GM20431 (cell line): ENCODE data around the gene SVIL.

Experiments
- in situ Hi-C: fragments of 300-500 bp; cut with MseI, MboI; formaldehyde crosslinking; loops from one replicate; pipeline ENCODE4 v1.15.0; 2020; ENCODE audit warnings: low sequenced_read_pairs; ENCODE audit not compliant: unreplicated experiment

Gene SVIL, protein sequence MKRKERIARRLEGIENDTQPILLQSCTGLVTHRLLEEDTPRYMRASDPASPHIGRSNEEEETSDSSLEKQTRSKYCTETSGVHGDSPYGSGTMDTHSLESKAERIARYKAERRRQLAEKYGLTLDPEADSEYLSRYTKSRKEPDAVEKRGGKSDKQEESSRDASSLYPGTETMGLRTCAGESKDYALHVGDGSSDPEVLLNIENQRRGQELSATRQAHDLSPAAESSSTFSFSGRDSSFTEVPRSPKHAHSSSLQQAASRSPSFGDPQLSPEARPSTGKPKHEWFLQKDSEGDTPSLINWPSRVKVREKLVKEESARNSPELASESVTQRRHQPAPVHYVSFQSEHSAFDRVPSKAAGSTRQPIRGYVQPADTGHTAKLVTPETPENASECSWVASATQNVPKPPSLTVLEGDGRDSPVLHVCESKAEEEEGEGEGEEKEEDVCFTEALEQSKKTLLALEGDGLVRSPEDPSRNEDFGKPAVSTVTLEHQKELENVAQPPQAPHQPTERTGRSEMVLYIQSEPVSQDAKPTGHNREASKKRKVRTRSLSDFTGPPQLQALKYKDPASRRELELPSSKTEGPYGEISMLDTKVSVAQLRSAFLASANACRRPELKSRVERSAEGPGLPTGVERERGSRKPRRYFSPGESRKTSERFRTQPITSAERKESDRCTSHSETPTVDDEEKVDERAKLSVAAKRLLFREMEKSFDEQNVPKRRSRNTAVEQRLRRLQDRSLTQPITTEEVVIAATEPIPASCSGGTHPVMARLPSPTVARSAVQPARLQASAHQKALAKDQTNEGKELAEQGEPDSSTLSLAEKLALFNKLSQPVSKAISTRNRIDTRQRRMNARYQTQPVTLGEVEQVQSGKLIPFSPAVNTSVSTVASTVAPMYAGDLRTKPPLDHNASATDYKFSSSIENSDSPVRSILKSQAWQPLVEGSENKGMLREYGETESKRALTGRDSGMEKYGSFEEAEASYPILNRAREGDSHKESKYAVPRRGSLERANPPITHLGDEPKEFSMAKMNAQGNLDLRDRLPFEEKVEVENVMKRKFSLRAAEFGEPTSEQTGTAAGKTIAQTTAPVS (N-terminal part only)

DNA sequence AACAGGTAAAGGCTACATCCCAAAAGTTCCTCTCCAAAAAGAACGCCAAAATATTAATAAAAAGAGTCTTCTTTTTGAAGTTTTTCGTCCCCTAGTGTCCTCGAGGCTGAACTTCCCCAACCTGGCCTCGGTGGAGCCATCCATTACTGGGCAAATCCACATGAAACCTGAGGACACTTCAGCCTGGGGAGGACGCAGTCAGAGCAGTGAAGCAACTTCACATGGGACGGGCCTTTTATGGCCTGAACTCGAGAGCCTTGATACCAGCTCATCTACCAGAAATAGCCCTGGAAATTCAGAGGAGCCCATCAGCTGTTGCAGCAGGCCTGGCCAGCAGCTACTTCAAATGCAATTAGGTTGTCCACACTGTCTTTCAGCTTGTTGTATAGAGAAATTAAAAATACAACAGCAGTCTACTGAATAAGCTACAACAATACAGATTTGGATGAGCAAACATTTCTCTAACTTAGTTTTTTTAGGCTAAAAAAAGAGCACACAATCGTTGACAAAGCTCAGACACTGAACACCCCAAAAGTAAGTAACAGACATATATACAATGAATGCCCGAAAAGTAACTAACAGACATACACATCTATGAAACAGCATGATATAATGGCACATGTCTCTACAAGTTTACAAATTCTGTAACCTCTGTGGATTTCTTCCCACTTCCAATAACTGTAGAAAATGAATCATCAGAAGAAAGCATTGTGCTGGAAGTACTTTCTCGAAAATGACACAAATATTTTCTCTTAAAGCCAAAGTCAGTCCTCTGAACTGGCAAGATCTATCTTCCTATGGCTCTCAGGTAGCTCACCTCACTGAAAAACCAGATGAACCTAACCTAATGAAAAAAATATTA is at the start of gene SVIL:
TSS of gene SVIL (minus strand) at position 208 of the 862 bp plus-strand sequence. CDS start 79,913 bp downstream, outside the sequence.
- in situ Hi-C loops = no loop called here

GRCh38 chr10:29681676-29682448 is 47.1 kb upstream of the SVIL start:
- in situ Hi-C loops = no loop called here

DNA sequence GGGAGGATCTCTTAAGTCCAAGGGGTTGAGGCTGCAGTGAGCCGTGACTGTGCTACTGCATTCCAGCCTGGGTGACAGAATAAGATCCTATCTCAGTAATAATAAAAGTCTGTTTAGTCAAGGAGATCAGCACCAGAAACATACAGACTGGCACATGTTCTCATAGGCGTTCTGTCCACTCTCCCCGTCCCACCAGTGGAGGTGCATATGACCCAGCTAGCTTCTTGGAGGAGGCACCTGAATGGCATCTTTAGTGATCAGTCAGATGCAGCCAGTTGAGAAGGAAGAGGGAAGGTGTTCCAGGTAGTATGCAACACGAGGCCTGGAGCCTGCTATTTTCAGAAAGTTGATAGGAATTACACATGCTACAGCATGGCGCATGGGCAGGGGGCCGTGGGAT is 45.3 kb upstream of the SVIL start:
- in situ Hi-C loops = no loop called here

DNA sequence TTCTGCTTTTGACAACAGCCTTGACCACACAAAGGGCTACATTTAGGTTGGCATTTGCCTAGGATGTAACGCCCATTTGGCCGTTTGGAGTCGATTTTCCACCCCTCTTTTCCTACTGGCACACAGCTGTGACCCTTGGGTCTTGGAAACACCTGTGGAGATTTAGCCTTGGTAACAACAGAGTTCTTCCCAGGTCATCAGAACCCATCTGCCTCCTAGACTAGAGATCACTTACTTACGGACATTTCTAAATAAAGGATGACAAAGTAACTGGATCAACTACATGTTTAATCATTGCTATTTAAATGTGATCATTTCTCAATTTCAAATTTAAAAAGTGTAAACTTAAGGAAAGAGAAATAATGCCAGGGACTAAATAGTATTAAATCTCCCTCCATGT is 42.0 kb upstream of the SVIL start:
- in situ Hi-C loops = no loop called here

- in situ Hi-C loops = no loop called here
These were observed 41.2 kb upstream of the SVIL start for GRCh38 chr10:29675984-29676383.

- in situ Hi-C loops = no loop called here
These were observed 37.2 kb upstream of the SVIL start for GRCh38 chr10:29671968-29672367.

DNA sequence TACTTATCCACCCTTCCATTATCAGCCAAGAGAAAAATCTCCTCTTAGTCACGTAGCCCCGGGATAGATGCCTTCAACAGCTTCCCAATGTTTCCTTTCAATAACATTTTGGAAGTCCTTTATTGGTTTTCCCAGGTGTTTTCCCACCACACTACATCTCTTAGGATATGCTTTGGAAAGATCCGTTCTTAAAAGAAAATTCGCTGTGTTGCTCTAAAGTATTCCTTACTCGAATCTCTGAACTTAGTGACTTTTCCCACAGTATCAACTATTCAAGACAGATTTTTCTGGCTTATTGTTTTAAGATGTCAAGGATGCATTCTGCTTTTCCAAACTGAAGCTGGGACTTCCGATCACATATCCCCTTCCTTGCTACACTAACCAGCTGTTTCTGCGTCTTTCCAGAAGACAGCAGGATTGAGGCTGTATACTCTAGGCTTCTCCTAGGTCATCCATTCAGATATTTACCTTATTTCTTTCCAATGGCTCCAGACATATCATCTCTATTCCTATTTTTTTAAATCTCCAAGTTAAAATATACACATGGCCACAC is 36.5 kb upstream of the SVIL start:
- in situ Hi-C loops = no loop called here

DNA sequence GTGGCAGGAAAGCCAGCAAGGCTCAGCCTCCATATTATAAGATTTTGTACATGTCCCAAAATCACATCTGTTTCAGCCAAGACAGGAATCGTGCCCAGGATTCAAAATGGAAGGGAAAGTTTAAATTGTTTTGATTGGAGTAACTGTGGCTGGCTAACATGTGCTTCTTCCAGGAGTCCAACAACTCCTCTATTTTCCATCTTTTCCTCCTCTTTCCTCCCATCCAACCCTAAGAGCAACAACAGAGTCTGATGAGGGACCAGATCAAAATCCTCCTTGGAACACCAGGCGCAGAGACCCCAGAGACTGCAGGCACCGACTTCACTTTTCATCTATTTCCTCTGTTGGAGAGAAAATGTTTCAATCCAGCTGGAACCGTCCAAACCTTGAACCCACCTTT is 36.0 kb upstream of the SVIL start:
- in situ Hi-C loops = no loop called here

GRCh38 chr10:29669149-29669548 is 34.4 kb upstream of the SVIL start:
- in situ Hi-C loops = no loop called here

DNA sequence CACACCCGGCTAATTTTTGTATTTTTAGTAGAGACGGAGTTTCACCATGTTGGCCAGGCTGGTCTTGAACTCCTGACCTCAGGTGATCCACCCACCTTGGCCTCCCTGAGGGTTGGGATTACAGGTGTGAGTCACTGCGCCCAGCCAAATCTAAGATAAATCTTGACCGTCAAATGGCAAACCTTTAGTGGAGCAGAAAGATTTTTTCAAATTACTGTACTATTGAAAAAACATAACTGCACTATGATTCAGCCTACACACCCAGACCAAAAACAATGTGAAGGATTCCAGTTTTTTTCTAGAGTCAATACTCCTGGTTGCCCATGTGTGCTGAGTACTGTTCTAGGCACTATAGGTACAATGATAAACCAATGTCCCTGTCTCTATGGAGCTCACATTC is 33.9 kb upstream of the SVIL start:
- in situ Hi-C loops = no loop called here

DNA sequence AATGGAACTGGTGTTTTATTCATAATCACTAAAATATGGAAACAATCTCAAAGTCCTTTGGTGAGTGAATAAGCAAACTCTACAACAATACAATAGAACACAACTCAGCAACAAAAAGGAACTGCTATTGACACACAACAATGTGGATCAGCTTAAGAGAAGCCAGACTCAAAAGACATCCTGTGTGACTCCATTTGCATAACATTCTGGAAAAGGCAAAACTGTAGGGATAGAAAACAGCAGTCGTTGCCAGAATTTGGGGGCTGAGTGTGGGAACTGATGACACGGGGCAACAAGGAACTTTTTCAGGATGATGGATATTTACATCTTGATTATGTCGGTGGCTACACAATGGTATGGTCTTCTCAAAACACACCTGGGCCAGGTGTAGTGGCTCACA is 32.4 kb upstream of the SVIL start:
- in situ Hi-C loops = no loop called here

GRCh38 chr10:29666201-29666600 is 31.4 kb upstream of the SVIL start:
- in situ Hi-C loops = no loop called here

- in situ Hi-C loops = no loop called here
These were observed 28.9 kb upstream of the SVIL start for GRCh38 chr10:29663718-29664117.

DNA sequence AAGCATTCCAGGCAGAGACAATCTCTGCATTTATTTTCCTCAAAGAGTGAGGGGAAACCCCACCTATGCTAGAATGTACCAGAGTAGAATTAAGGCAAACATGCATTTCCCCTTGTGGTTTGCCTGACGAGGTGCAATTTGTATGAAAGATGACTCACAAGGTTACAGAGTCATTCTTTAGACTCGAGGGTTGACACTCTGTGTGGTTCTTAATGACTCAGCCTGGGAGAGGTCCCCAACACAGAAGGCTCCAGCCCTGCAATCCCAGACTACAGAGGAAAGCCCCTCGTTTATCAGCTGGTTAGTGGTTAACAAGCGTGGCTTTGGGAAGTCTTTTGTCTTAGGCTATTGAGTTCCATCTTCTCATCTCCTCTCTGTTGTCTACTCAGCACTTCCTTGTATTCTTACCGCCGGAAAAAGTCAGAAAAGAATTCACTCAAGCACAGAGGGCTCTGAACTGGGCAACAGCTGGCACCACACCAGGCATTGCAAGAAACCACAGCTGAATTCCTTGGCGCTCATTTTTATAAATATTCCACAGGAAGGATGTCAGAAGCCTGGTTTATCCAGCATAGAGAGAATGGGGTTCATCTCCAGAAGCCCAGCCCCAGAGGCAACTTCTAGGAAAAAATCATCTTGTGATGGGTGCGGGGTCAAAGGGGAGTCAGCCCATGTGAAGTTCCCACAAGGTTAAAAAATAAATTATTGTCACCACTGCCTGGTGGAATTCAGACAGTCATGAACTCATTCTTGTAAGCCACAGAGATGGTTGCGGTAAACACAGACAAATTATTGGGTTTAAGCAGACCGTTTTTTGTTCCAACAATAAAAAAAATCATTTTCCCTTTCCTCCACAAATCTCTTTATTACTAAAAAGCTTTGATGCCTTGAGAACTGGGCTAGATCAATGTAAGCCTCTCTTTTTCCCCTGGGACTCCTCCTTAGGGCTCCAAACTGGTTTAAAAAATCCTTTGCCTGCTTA is 24.5 kb upstream of the SVIL start:
- in situ Hi-C loops = no loop called here

DNA sequence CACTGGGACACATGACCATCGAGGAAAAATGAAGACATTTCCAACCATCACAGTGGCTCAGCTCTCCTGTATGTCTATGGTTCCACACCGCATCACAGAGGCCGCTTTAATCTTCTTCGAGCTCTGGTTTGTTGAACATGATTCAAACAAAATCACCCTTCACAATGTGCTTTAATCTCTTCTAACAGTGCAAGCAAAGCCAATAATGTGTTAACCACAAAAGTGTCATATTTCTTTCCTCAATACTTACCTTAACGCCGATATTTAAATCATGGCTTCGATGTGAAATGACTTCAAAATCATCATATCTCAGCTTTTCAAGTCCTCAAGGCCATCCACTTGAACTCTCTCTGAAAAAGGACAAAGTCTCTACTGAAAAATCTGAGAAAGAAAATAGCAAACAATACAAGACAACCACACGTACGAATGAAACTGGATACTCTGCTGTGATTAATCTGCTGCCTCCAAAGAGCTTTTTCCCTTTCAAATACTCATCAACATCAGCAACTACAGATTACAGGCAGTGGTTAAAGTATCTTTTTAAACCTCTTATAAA is 23.0 kb upstream of the SVIL start:
- in situ Hi-C loops = no loop called here

GRCh38 chr10:29656451-29656992 is 21.8 kb upstream of the SVIL start:
- in situ Hi-C loops = no loop called here

DNA sequence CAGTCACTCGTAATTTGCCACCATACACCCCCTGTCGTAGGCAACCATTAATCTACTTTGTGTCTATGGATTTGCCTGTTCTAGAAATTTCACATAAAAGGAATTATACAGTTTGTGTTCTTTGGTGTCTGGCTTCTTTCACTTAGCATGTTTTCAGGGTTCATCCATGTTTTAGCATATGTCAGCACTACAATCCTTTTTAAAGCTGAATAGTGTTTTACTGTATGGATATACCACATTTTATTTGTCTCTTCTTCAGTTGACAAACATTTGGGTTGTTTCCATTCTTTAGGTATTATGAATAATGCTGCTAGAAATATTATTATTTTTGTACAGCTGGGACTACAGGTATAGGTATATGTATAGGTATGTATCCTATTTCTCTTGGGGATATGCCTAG is 17.4 kb upstream of the SVIL start:
- in situ Hi-C loops = no loop called here
